Chondrocyte (in vitro differentiated cells): ENCODE results near the gene KAZN. TPM values are rescaled to one million over a fixed set of nuclear protein-coding genes. Genes with fewer than 3 reads are reported as not detected.

Experiments used
- DNase-seq: peaks from one replicate; pipeline ENCODE4 v3.0.0; 2021; ENCODE audit warnings: mixed read lengths, low spot score
- H3K27ac Mint-ChIP-seq: one replicate; pipeline ENCODE4 v1.8.0; 2021; ENCODE audit warnings: mild to moderate bottlenecking, moderate library complexity, mixed read lengths; ENCODE audit not compliant: unreplicated experiment
- H3K27me3 Mint-ChIP-seq: 2 replicates; pipeline ENCODE4 v1.8.0; 2021; ENCODE audit warnings: low read depth, mixed read lengths
- H3K36me3 Mint-ChIP-seq: 2 replicates; pipeline ENCODE4 v1.8.0; 2021; ENCODE audit warnings: low read depth, mixed read lengths
- H3K4me1 Mint-ChIP-seq: 2 replicates; pipeline ENCODE4 v1.8.0; 2021; ENCODE audit warnings: low read depth, mild to moderate bottlenecking, mixed read lengths
- H3K4me3 Mint-ChIP-seq: one replicate; pipeline ENCODE4 v1.8.0; 2021; ENCODE audit warnings: mild to moderate bottlenecking, moderate library complexity, mixed read lengths; ENCODE audit not compliant: unreplicated experiment
- H3K9me3 Mint-ChIP-seq: 2 replicates; pipeline ENCODE4 v1.8.0; 2021; ENCODE audit warnings: low read depth, mixed read lengths
- CTCF ChIP-seq: fragments of 200-600 bp; sonication (generic); IDR thresholded peaks from 2 replicates; pipeline ENCODE4 v1.5.0; 2021; ENCODE audit warnings: antibody characterized with exemption, mild to moderate bottlenecking, moderate library complexity
- total RNA-seq: library from RNA; stranded (reverse); gene quantifications from 3 replicates; pipeline ENCODE4 v1.2.1, GENCODE V29; 2021

The KAZN gene
- total RNA-seq, 1 donor from 2014 or later = 29.6 TPM

GRCh38 chr1:14986168-14986567 is 387.7 kb downstream of the KAZN start:
- H3K27me3 Mint-ChIP-seq = no peaks in the 10 kb centered on the region
- no peak for TF ChIP-seq CTCF
- no peak overlapping the region for H3K4me3 Mint-ChIP-seq
- no peaks in the 10 kb centered on the region for H3K9me3 Mint-ChIP-seq
- peaks cover 22% of the 10 kb centered on the region for H3K4me1 Mint-ChIP-seq
- no peaks in the 10 kb centered on the region for H3K36me3 Mint-ChIP-seq
- DNase-seq = no peak
- H3K27ac Mint-ChIP-seq = no peak overlapping the region

- Mint-ChIP-seq H3K4me3 (peak overlapping the region; percentile 36), H3K27ac (peak overlapping the region; percentile 87), H3K9me3 (no peaks in the 10 kb centered on the region), H3K4me1 (peaks cover 17% of the 10 kb centered on the region), H3K27me3 (no peaks in the 10 kb centered on the region), H3K36me3 (peaks cover 2% of the 10 kb centered on the region)
- DNase-seq = no peak
- no peak for TF ChIP-seq CTCF
Measured at GRCh38 chr1:14987829-14988603, 389.5 kb downstream of the KAZN start.

GRCh38 chr1:14988636-14989035 is 390.2 kb downstream of the KAZN start:
- peaks cover 2% of the 10 kb centered on the region for H3K36me3 Mint-ChIP-seq
- no peaks in the 10 kb centered on the region for H3K9me3 Mint-ChIP-seq
- peaks cover 17% of the 10 kb centered on the region for H3K4me1 Mint-ChIP-seq
- H3K27me3 Mint-ChIP-seq = no peaks in the 10 kb centered on the region
- DNase-seq = no peak
- no peak for TF ChIP-seq CTCF
- peak overlapping the region; percentile 87 for H3K27ac Mint-ChIP-seq
- H3K4me3 Mint-ChIP-seq = no peak overlapping the region

GRCh38 chr1:14989931-14990728 is 391.6 kb downstream of the KAZN start:
- no peak for TF ChIP-seq CTCF
- DNase-seq = no peak
- peaks cover 2% of the 10 kb centered on the region for H3K36me3 Mint-ChIP-seq
- H3K27ac Mint-ChIP-seq = no peak overlapping the region
- no peaks in the 10 kb centered on the region for H3K9me3 Mint-ChIP-seq
- H3K4me1 Mint-ChIP-seq = peaks cover 27% of the 10 kb centered on the region
- no peaks in the 10 kb centered on the region for H3K27me3 Mint-ChIP-seq
- no peak overlapping the region for H3K4me3 Mint-ChIP-seq

- Mint-ChIP-seq H3K9me3 (no peaks in the 10 kb centered on the region), H3K36me3 (peaks cover 2% of the 10 kb centered on the region), H3K4me3 (no peak overlapping the region), H3K4me1 (peaks cover 46% of the 10 kb centered on the region), H3K27me3 (no peaks in the 10 kb centered on the region), H3K27ac (no peak overlapping the region)
- no peak for TF ChIP-seq CTCF
- no peak for DNase-seq
Measured at GRCh38 chr1:14993414-14993813, 394.9 kb downstream of the KAZN start.
